GM21825 (cell line): ENCODE data around the gene LIN7A.
"Not testable (repeated sequence)": the region's sequence is repeated elsewhere in the genome, so short reads cannot be mapped to it uniquely, and the experiment has no call there.

Experiments used
- ATAC-seq: cut with Tn5 transposase; IDR thresholded peaks from one replicate; pipeline ENCODE4 v1.9.1; 2021; ENCODE audit warnings: mild to moderate bottlenecking, moderate library complexity; ENCODE audit not compliant: unreplicated experiment

The LIN7A gene

GRCh38 chr12:80924437-80924836 lies 13.3 kb downstream of the LIN7A start:
- no peak for ATAC-seq

GRCh38 chr12:80920006-80920405 lies 17.7 kb downstream of the LIN7A start:
- no peak for ATAC-seq

- no peak for ATAC-seq
These were observed 20.1 kb downstream of the LIN7A start for GRCh38 chr12:80917651-80918050.

- ATAC-seq: no peak
These were observed 24.6 kb downstream of the LIN7A start for GRCh38 chr12:80912901-80913770.

GRCh38 chr12:80909370-80909769 lies 28.4 kb downstream of the LIN7A start:
- no peak for ATAC-seq

GRCh38 chr12:80902711-80903110 lies 35.0 kb downstream of the LIN7A start:
- ATAC-seq: no peak

- no peak for ATAC-seq
These were observed 36.1 kb downstream of the LIN7A start for GRCh38 chr12:80901661-80902060.

GRCh38 chr12:80895240-80895639 lies 42.5 kb downstream of the LIN7A start:
- ATAC-seq: no peak

GRCh38 chr12:80894179-80894578 lies 43.6 kb downstream of the LIN7A start:
- no peak for ATAC-seq

- no peak for ATAC-seq
These were observed 44.9 kb downstream of the LIN7A start for GRCh38 chr12:80892597-80893445.

GRCh38 chr12:80884651-80885050 lies 53.1 kb downstream of the LIN7A start:
- ATAC-seq: no peak

- ATAC-seq: no peak
These were observed 56.6 kb downstream of the LIN7A start for GRCh38 chr12:80881106-80881505.

- not testable (repeated sequence) for ATAC-seq
These were observed 59.3 kb downstream of the LIN7A start for GRCh38 chr12:80878452-80878851.

- no peak for ATAC-seq
These were observed 59.9 kb downstream of the LIN7A start for GRCh38 chr12:80877721-80878265.

GRCh38 chr12:80872053-80872452 lies 65.7 kb downstream of the LIN7A start:
- no peak for ATAC-seq

- no peak for ATAC-seq
These were observed 68.5 kb downstream of the LIN7A start for GRCh38 chr12:80869264-80869663.

- ATAC-seq: no peak
These were observed 69.2 kb downstream of the LIN7A start for GRCh38 chr12:80868576-80868975.

- ATAC-seq: no peak
These were observed 69.8 kb downstream of the LIN7A start for GRCh38 chr12:80867941-80868340.

- no peak for ATAC-seq
These were observed 73.5 kb downstream of the LIN7A start for GRCh38 chr12:80864046-80864735.

- ATAC-seq: no peak
These were observed 75.2 kb downstream of the LIN7A start for GRCh38 chr12:80862531-80862930.
